22Rv1 (cell line): ENCODE data around the gene WDTC1.

Experiments used
- ZFX ChIP-seq: fragments of 450-650 bp; IDR thresholded peaks from 2 replicates; pipeline ENCODE4 v1.6.1; 2017; ENCODE audit warnings: antibody characterized with exemption, borderline replicate concordance
- TF ChIP-seq, protein P1 (sequence below): fragments of 450-650 bp; IDR thresholded peaks from 2 replicates; pipeline ENCODE4 v1.5.1; 2017; ENCODE audit warnings: mild to moderate bottlenecking

- TF ChIP-seq, protein P1, sequence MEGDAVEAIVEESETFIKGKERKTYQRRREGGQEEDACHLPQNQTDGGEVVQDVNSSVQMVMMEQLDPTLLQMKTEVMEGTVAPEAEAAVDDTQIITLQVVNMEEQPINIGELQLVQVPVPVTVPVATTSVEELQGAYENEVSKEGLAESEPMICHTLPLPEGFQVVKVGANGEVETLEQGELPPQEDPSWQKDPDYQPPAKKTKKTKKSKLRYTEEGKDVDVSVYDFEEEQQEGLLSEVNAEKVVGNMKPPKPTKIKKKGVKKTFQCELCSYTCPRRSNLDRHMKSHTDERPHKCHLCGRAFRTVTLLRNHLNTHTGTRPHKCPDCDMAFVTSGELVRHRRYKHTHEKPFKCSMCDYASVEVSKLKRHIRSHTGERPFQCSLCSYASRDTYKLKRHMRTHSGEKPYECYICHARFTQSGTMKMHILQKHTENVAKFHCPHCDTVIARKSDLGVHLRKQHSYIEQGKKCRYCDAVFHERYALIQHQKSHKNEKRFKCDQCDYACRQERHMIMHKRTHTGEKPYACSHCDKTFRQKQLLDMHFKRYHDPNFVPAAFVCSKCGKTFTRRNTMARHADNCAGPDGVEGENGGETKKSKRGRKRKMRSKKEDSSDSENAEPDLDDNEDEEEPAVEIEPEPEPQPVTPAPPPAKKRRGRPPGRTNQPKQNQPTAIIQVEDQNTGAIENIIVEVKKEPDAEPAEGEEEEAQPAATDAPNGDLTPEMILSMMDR, result no peak
- TF ChIP-seq ZFX, result no peak
These were observed 17.0 kb upstream of the WDTC1 start for GRCh38 chr1:27217401-27217800.
